ENCODE measurements around the gene CCNF.
A peak's percentile ranks its signal among the peaks of the same experiment; 100 is the strongest.

- no peak for TF ChIP-seq POLR2A (IDR thresholded peaks at IDR 0.05)
- peak in 4 of 7 experiments; percentile 34 to 49 (median 40) for TF ChIP-seq CTCF (IDR thresholded peaks at IDR 0.05)
Observed at GRCh38 chr16:2428051-2428783, 1.0 kb upstream of the CCNF start.

Data from body of pancreas (tissue), 4 donors.